Stimulated activated CD4-positive, alpha-beta T cell treated with anti-CD3 and anti-CD28 coated beads, Interleukin-12 subunit alpha, Interleukin-12 subunit beta, amount 100 ng/mL, for 48 hours (primary cell): ENCODE data around the gene MICAL1.

Source experiments
- DNase-seq, 3 donors: peaks; one replicate each; pipeline ENCODE4 v3.0.0-alpha.2; 2020; ENCODE audit warnings: low read depth in 2 of 3, low spot score in 1 of 3

The MICAL1 gene

GRCh38 chr6:109455437-109456110 lies at the start of gene MICAL1:
TSS of gene MICAL1 (minus strand) at chr6:109455772. CDS start at chr6:109454196, 1,576 bp downstream.
- peak in 2 of 3 donors; percentile 30 to 43 for DNase-seq

- no peak for DNase-seq
These were observed 48.0 kb upstream of the MICAL1 start for GRCh38 chr6:109503327-109504224.

GRCh38 chr6:109498936-109499335 lies 43.4 kb upstream of the MICAL1 start:
- DNase-seq: no peak

- no peak for DNase-seq
These were observed 42.5 kb upstream of the MICAL1 start for GRCh38 chr6:109498052-109498451.

- no peak for DNase-seq
These were observed 40.6 kb upstream of the MICAL1 start for GRCh38 chr6:109496036-109496772.

GRCh38 chr6:109493865-109494264 lies 38.3 kb upstream of the MICAL1 start:
- no peak for DNase-seq

GRCh38 chr6:109491207-109491938 lies 35.8 kb upstream of the MICAL1 start:
- no peak for DNase-seq

GRCh38 chr6:109490713-109491112 lies 35.1 kb upstream of the MICAL1 start:
- DNase-seq: no peak

GRCh38 chr6:109488001-109488400 lies 32.4 kb upstream of the MICAL1 start:
- DNase-seq: no peak

- DNase-seq: no peak
These were observed 30.5 kb upstream of the MICAL1 start for GRCh38 chr6:109486068-109486467.

- DNase-seq: no peak
These were observed 29.8 kb upstream of the MICAL1 start for GRCh38 chr6:109485266-109485935.

GRCh38 chr6:109484122-109484521 lies 28.6 kb upstream of the MICAL1 start:
- no peak for DNase-seq

GRCh38 chr6:109483735-109484057 lies 28.1 kb upstream of the MICAL1 start:
- DNase-seq: no peak

- peak; percentile 78 to 93 (median 80) for DNase-seq
These were observed 27.5 kb upstream of the MICAL1 start, which contains the start of gene ZBTB24 for GRCh38 chr6:109482905-109483734. TSS of gene ZBTB24 (minus strand) at chr6:109483219. CDS start at chr6:109482026, 1,193 bp downstream.

GRCh38 chr6:109480993-109481480 lies 25.5 kb upstream of the MICAL1 start:
- DNase-seq: no peak

GRCh38 chr6:109478841-109479624 lies 23.5 kb upstream of the MICAL1 start:
- no peak for DNase-seq

GRCh38 chr6:109478222-109478805 lies 22.7 kb upstream of the MICAL1 start:
- no peak for DNase-seq

- DNase-seq: no peak
These were observed 22.2 kb upstream of the MICAL1 start for GRCh38 chr6:109477725-109478124.
